Left lobe of liver (tissue), 2 donors: ENCODE results near the gene NKD2. TPM values are rescaled to one million over a fixed set of nuclear protein-coding genes. Genes with fewer than 3 reads are reported as not detected.

Experiments used
- ATAC-seq: fragments of 200-7000 bp; cut with Tn5 transposase; one replicate; pipeline ENCODE4 v1.9.1; 2020; ENCODE audit warnings: mild to moderate bottlenecking, moderate library complexity
- DNase-seq: peaks from one replicate; pipeline ENCODE4 v3.0.0-alpha.2; 2020; ENCODE audit warnings: low spot score
- total RNA-seq: library from RNA; stranded (reverse); gene quantifications from one replicate; pipeline ENCODE4 v1.2.1, GENCODE V29; 2021
- donor health status: DM: no; HTN: no; CAD: no; lungs with moderate emphysema.
- donor health status: DM: no; HTN: yes; CAD: no.

Gene NKD2
- total RNA-seq, 1 donor from 2014 or later, result 1.6 TPM

GRCh38 chr5:1027631-1028441 is 19.2 kb downstream of the NKD2 start:
- DNase-seq, result no peak
- ATAC-seq, result no peak

GRCh38 chr5:1028481-1029281 is 20.1 kb downstream of the NKD2 start:
- DNase-seq (peak; percentile 44), ATAC-seq (peak; percentile 78)

DNA sequence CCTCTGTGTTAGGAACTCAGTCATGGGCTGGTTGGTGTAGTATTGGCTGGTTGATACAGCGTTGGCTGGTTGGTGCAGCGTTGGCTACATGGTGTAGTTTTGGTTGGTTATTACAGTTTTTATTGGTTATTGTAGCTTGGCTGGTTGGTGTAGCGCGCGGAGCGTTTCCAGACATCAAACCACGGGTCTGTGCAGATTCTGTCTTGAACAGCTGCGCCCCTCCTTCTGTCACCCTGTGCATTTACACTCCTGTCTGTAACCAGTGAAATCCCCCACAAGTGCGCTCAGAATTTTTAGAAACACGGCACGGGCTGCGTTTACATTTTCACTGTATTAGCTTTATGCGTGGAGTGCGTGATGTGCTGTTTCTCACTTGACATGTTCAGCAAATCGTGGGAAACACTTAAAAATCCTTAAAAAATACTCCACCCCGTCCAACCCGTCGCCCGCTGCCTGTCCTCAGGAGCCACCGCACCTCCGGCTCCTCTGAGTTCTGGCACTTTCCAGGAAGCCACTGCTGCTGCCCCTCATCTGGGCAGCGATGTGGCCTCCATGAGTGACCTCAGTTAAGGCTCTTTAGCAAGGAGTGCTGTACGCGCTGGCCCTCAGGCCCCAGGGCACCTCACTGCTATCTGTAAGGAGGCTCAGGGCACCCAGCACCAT is 20.8 kb downstream of the NKD2 start:
- ATAC-seq (no peak), DNase-seq (no peak)

DNA sequence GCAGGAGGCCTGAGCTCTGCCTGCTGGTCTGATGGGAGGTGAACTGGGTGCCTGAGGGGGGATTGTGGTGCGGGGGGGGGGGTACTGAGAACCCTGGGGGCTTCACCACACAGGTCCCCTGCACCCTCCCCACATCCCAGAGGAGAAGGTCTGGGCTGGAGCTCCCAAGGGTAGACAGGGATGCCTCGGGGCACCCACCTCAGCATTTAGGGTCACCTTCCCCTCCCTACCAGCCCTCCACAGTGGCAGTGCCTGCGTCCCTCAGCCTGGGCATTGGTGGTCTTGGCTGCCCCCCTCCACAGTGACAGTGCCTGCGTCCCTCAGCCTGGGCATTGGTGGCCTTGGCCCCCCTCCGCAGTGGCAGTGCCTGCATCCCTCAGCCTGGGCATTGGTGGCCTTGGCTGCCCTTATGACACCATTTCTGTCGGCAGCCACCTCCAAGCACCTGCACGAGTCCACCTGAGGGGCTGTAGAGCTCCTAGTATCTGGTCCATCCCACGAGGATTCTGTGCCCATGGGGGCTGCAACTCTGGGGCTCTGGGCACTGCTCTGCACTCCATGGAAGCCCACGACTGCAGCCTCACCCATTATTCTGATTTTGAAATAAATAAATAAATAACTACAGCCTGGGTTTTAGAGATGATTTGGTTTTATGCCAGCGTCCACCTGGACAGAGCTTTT is 21.5 kb downstream of the NKD2 start:
- DNase-seq, result no peak
- ATAC-seq, result no peak

- no peak for DNase-seq
- no peak for ATAC-seq
Observed at GRCh38 chr5:1030801-1031271, 22.2 kb downstream of the NKD2 start.

GRCh38 chr5:1031306-1031959 is 22.8 kb downstream of the NKD2 start:
- ATAC-seq, result no peak
- DNase-seq, result no peak

- ATAC-seq (no peak), DNase-seq (no peak)
Observed at GRCh38 chr5:1032011-1032410, 23.4 kb downstream of the NKD2 start.

DNA sequence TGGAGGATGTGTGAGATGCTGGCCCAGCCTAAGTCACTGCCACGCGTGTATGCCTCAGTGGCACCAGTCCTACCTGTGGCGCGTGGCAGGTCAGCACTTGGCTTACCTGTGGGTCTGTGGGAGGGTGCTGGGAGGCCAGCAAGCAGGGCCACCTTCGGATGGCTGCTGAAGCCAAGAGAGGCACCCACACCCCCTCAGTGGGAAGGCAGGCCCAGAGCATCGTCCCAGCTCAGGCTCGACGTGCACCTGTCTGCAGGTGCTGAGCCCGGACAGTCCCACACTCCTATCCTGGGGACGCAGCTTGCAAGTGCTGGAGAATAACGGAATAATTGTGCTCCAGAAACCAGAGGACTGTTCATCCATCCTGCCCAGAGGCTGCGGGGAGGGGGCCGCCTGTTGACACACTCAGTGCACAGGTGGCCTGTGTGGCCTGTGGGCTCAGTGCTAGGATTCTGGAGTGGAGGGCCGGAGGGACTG is 24.0 kb downstream of the NKD2 start:
- ATAC-seq, result no peak
- DNase-seq, result no peak

DNA sequence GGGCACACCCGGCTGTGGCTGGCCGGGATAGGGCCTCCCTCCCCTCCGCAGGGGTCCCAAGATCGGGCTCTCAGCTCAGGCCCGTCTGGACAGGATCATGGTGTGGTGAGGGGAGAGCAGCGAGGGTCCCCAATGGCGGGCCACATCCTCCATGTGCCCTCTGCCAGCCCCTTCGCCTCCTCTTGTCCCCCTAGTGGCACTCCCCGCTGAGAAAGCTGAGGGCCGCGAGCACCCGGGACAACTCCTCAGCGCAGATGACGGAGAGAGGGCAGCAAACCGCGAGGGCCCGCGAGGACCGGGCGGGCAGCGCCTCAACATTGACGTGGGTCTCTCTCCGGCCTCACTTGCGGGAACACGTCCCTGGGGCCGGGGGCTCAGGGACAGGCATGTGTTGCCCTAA is 24.6 kb downstream of the NKD2 start:
- DNase-seq, result no peak
- no peak for ATAC-seq

GRCh38 chr5:1033606-1034420 is 25.2 kb downstream of the NKD2 start:
- DNase-seq, result no peak
- no peak for ATAC-seq

DNA sequence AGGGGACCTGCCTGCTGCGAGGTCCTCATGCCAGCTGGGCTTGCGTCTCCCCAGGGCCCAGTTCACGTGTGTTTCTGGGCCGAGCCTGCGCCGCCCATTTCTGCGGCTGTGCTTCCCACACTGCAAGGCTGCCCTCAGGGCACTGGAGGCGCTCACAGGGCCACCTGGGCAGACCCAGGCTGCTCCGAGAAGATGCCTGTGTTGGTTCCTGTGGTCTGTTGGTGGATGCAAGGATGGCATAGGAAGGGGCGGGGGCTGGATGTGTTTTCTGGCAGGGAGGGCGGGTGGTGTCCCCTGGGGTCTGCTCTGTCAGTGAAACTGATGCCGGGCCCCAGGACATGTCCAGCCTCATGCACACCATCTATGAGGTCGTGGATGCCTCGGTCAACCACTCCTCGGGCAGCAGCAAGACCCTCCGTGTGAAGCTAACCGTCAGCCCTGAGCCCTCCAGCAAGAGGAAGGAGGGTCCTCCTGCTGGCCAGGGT is 25.9 kb downstream of the NKD2 start:
- DNase-seq, result no peak
- ATAC-seq, result no peak

DNA sequence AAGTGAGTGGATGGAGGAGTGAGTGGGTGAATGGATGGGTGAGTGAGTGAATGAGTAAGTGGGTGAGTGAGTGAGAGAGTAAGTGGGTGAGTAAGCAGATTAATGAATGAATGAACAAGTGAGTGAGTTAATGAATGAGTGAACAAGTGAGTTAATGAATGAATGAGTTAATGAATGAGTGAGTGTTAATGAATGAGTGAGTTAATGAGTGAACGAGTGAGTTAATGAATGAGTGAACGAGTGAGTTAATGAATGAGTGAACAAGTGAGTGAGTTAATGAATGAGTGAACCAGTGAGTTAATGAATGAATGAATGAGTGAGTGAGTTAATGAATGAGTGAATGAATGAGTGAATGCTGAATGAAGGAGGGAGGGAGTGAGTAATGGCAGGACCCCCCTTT is 26.4 kb downstream of the NKD2 start:
- ATAC-seq, result no peak
- DNase-seq, result no peak

DNA sequence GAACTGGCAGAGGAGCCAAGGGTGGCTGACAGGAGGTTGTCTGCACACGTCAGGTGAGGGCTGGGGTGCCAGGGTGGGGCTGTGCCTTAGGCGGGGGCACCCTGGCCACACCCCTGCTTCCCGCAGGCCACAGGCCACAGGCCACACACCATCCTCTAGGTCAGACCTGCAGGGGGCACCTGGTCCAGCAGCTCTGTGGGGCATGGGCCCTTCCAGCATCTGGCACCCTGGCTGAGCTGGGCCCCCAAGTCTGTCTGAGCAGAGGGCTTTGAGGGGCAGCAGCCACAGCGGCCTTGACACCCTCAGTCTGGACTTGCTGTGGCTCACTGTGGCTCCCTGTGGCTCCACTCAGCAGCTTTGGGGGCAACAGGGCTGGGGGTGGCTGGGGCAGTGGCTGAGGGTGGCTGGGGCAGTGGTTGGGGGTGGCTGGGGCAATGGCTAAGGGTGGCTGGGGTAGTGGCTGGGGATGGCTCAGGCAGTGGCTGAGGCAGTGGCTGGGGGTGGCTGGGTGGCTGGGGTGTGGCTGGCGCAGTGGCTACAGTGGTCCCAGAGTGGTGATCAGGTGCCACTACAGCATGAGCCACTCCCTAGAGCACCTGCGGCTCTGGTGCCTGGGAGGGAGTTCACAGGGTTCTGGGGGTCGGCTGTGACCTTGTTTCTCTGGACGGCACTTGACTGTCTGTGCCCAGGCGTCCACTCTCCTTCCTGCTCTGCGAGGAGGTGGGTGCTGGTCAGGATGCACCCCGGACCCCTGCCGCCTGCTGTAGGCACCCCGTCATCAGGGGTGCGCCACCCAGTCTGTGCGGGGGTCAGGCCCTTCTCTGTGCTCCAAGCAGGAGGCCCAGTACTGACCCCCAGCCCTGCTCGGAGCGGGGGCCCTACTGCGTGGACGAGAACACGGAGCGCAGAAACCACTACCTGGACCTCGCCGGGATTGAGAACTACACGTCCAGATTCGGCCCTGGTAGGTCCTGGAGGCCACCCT is 27.1 kb downstream of the NKD2 start:
- ATAC-seq (no peak), DNase-seq (no peak)

GRCh38 chr5:1036504-1037122 is 28.0 kb downstream of the NKD2 start:
- no peak for DNase-seq

GRCh38 chr5:1037123-1037670 is 28.6 kb downstream of the NKD2 start:
- ATAC-seq, result peak; percentile 12
- DNase-seq, result no peak

More at GRCh38 chr5:1036504-1037122, 28.0 kb downstream of the NKD2 start:
- no peak for ATAC-seq

- DNase-seq, result peak; percentile 43
- ATAC-seq, result no peak
Observed at GRCh38 chr5:1037671-1038416, 29.2 kb downstream of the NKD2 start.
